IMR-90 (cell line): Measurements from ENCODE around the gene WBP1L. TPM values are rescaled to one million over a fixed set of nuclear protein-coding genes. Genes with fewer than 3 reads are reported as not detected.

Experiments used
- ATAC-seq: fragments of 200-7000 bp; cut with Tn5 transposase; 2 replicates; pipeline ENCODE4 v1.9.1; 2020; ENCODE audit warnings: low read depth, mild to moderate bottlenecking, moderate library complexity
- BruUV-seq: library from RNA; stranded (reverse); fragments of 400-500 nt; replicated peaks from 2 replicates; lab custom pipeline; 2021; lab: Mats Ljungman, UMichigan
- CTCF ChIA-PET: fragments of 300-600 bp; formaldehyde crosslinking; extraction: SDS; loops from one replicate; lab custom pipeline; 2021; ENCODE audit warnings: antibody characterized with exemption; lab: Yijun Ruan, JAX
- POLR2A ChIA-PET: fragments of 300-600 bp; sonication (Branson Sonifier 250); formaldehyde crosslinking; loops from one replicate; lab custom pipeline; 2022; ENCODE audit warnings: antibody characterized with exemption; ENCODE audit not compliant: unreplicated experiment; lab: Charles Lee
- DNase-seq: peaks from one replicate; pipeline ENCODE4 v3.0.0; 2013
- H2AFZ ChIP-seq: replicated peaks from 2 replicates; pipeline ENCODE3; 2013; ENCODE audit warnings: low read length, mild to moderate bottlenecking; ENCODE audit not compliant: poor library complexity
- H2AK5ac ChIP-seq: 2 replicates; pipeline ENCODE4 v1.6.1; 2013; ENCODE audit warnings: low read depth, low read length, inconsistent platforms
- H2AK9ac ChIP-seq: replicated peaks from 2 replicates; pipeline ENCODE3; 2013; ENCODE audit warnings: mild to moderate bottlenecking, low read depth, low read length, moderate library complexity; ENCODE audit not compliant: poor library complexity
- H2BK120ac ChIP-seq: 2 replicates; pipeline ENCODE4 v1.6.1; 2013; ENCODE audit warnings: low read depth, low read length, inconsistent platforms
- H2BK15ac ChIP-seq: 3 replicates; pipeline ENCODE4 v1.6.1; 2013; ENCODE audit warnings: low read depth, low read length, inconsistent platforms
- H2BK20ac ChIP-seq: 2 replicates; pipeline ENCODE4 v1.6.1; 2013; ENCODE audit warnings: low read depth, mild to moderate bottlenecking, inconsistent platforms, low read length, moderate library complexity
- H2BK5ac ChIP-seq: 2 replicates; pipeline ENCODE4 v1.6.1; 2013; ENCODE audit warnings: mild to moderate bottlenecking, low read depth, low read length, inconsistent platforms; ENCODE audit not compliant: poor library complexity, severe bottlenecking
- H3K14ac ChIP-seq: replicated peaks from 2 replicates; pipeline ENCODE4 v1.6.1; 2013; ENCODE audit warnings: low read depth, low read length, inconsistent platforms
- H3K18ac ChIP-seq: 2 replicates; pipeline ENCODE4 v1.6.1; 2013; ENCODE audit warnings: low read depth, low read length, control low read depth
- H3K23ac ChIP-seq: 2 replicates; pipeline ENCODE4 v1.6.1; 2013; ENCODE audit warnings: low read depth, low read length, inconsistent platforms
- H3K27ac ChIP-seq: 2 replicates; pipeline ENCODE4 v1.5.1; 2013; ENCODE audit warnings: mild to moderate bottlenecking, control low read depth, low read length; ENCODE audit not compliant: insufficient read depth
- H3K27me3 ChIP-seq: 2 replicates; pipeline ENCODE4 v1.6.1; 2013; ENCODE audit warnings: low read length; ENCODE audit not compliant: control insufficient read depth, insufficient read depth
- H3K36me3 ChIP-seq: 2 replicates; pipeline ENCODE4 v1.6.1; 2013; ENCODE audit warnings: low read length, mixed read lengths; ENCODE audit not compliant: control insufficient read depth, insufficient read depth
- H3K4ac ChIP-seq: 2 replicates; pipeline ENCODE4 v1.6.1; 2013; ENCODE audit warnings: low read depth, low read length, inconsistent platforms
- H3K4me1 ChIP-seq: 2 replicates; pipeline ENCODE4 v1.6.1; 2013; ENCODE audit warnings: low read length, mixed read lengths; ENCODE audit not compliant: control insufficient read depth, insufficient read depth
- H3K4me2 ChIP-seq: 2 replicates; pipeline ENCODE4 v1.6.1; 2013; ENCODE audit warnings: low read depth, mild to moderate bottlenecking, control low read depth, low read length, moderate library complexity
- H3K4me3 ChIP-seq: 2 replicates; pipeline ENCODE4 v1.5.1; 2013; ENCODE audit warnings: low read depth, mild to moderate bottlenecking, control low read depth, low read length, moderate library complexity; ENCODE audit not compliant: insufficient read depth
- H3K56ac ChIP-seq: 2 replicates; pipeline ENCODE4 v1.6.1; 2013; ENCODE audit warnings: low read length, inconsistent platforms; ENCODE audit not compliant: insufficient read depth; ENCODE audit errors: extremely low read depth
- H3K79me1 ChIP-seq, 2 experiments: 2 replicates each; pipeline ENCODE4 v1.6.1; 2013; ENCODE audit warnings: low read length in 2 of 2, inconsistent platforms in 1 of 2, low read depth in 1 of 2
- H3K9ac ChIP-seq: 2 replicates; pipeline ENCODE4 v1.6.1; 2013; ENCODE audit warnings: low read depth, low read length, control low read depth
- H3K9me1 ChIP-seq: 2 replicates; pipeline ENCODE4 v1.6.1; 2013; ENCODE audit warnings: low read length, inconsistent platforms; ENCODE audit not compliant: insufficient read depth
- H3K9me3 ChIP-seq: 2 replicates; pipeline ENCODE4 v1.6.1; 2013; ENCODE audit warnings: low read length; ENCODE audit not compliant: control insufficient read depth, insufficient read depth
- H4K20me1 ChIP-seq: 2 replicates; pipeline ENCODE4 v1.6.1; 2013; ENCODE audit warnings: low read length, inconsistent platforms; ENCODE audit not compliant: insufficient read depth
- H4K5ac ChIP-seq: 2 replicates; pipeline ENCODE4 v1.6.1; 2013; ENCODE audit warnings: mild to moderate bottlenecking, low read depth, low read length, control low read depth
- H4K8ac ChIP-seq, 2 experiments: 2 replicates each; pipeline ENCODE4 v1.6.1; 2013; ENCODE audit warnings: low read depth in 2 of 2, low read length in 2 of 2, control low read depth in 1 of 2, inconsistent platforms in 1 of 2
- H4K91ac ChIP-seq: 2 replicates; pipeline ENCODE4 v1.6.1; 2013; ENCODE audit warnings: low read depth, low read length, inconsistent platforms; ENCODE audit not compliant: insufficient read depth
- BHLHE40 ChIP-seq: fragments of 150-350 bp; IDR thresholded peaks from 2 replicates; pipeline ENCODE4 v1.6.1; 2016; ENCODE audit warnings: mild to moderate bottlenecking, low read depth, low read length
- CEBPB ChIP-seq: IDR thresholded peaks from 2 replicates; pipeline ENCODE4 v1.6.1; 2012; ENCODE audit warnings: low read depth, low read length, improper control_type of control experiment
- CHD1 ChIP-seq: IDR thresholded peaks from 2 replicates; pipeline ENCODE4 v1.6.1; 2012; ENCODE audit warnings: low read depth, low read length, improper control_type of control experiment
- CTCF ChIP-seq: conservative IDR thresholded peaks from 2 replicates; pipeline ENCODE4 v1.5.1; 2012; ENCODE audit warnings: mild to moderate bottlenecking, low read depth, low read length, improper control_type of control experiment
- ELK1 ChIP-seq: fragments of 150-350 bp; IDR thresholded peaks from 2 replicates; pipeline ENCODE4 v1.6.1; 2016; ENCODE audit warnings: low read depth, mild to moderate bottlenecking, low read length, moderate library complexity, borderline replicate concordance
- FOS ChIP-seq: fragments of 150-350 bp; IDR thresholded peaks from 2 replicates; pipeline ENCODE4 v1.6.1; 2016; ENCODE audit warnings: low read depth, low read length
- MAFK ChIP-seq: IDR thresholded peaks from 2 replicates; pipeline ENCODE4 v1.6.1; 2012; ENCODE audit warnings: low read depth, low read length, improper control_type of control experiment
- MAZ ChIP-seq: IDR thresholded peaks from 2 replicates; pipeline ENCODE4 v1.6.1; 2012; ENCODE audit warnings: low read depth, mild to moderate bottlenecking, low read length, improper control_type of control experiment, moderate library complexity, borderline replicate concordance
- MXI1 ChIP-seq: IDR thresholded peaks from 2 replicates; pipeline ENCODE4 v1.6.1; 2012; ENCODE audit warnings: low read depth, mild to moderate bottlenecking, low read length, moderate library complexity, borderline replicate concordance
- NFE2L2 ChIP-seq: fragments of 150-350 bp; IDR thresholded peaks from 2 replicates; pipeline ENCODE4 v1.6.1; 2016; ENCODE audit warnings: low read depth, mild to moderate bottlenecking, low read length
- POLR2A ChIP-seq: IDR thresholded peaks from 2 replicates; pipeline ENCODE4 v1.6.1; 2012; ENCODE audit warnings: mild to moderate bottlenecking, low read depth, low read length
- RAD21 ChIP-seq: IDR thresholded peaks from 2 replicates; pipeline ENCODE4 v1.6.1; 2012; ENCODE audit warnings: low read length, improper control_type of control experiment
- RCOR1 ChIP-seq: IDR thresholded peaks from 2 replicates; pipeline ENCODE4 v1.6.1; 2012; ENCODE audit warnings: mild to moderate bottlenecking, low read length, improper control_type of control experiment; ENCODE audit not compliant: insufficient replicate concordance
- RFX5 ChIP-seq: IDR thresholded peaks from 2 replicates; pipeline ENCODE4 v1.8.0; 2012; ENCODE audit warnings: low read depth, mild to moderate bottlenecking, low read length, moderate library complexity
- SMC3 ChIP-seq: fragments of 150-350 bp; IDR thresholded peaks from 2 replicates; pipeline ENCODE4 v1.6.1; 2016; ENCODE audit warnings: low read depth, mild to moderate bottlenecking, antibody characterized with exemption, low read length, moderate library complexity
- USF2 ChIP-seq: fragments of 150-350 bp; IDR thresholded peaks from 2 replicates; pipeline ENCODE4 v1.6.1; 2017; ENCODE audit warnings: mild to moderate bottlenecking, antibody characterized with exemption, low read length, low read depth
- WGBS, 2 experiments: methylation state at CpG; one replicate each; pipeline versions ENCODE4 v1.1.5 to v1.1.7; 2013; ENCODE audit warnings: missing lambda C conversion rate in 2 of 2; ENCODE audit not compliant: insufficient read length in 1 of 2; ENCODE audit errors: extremely low coverage in 2 of 2; 5-methylcytosine and 5-hydroxymethylcytosine counted together
- dilution Hi-C: fragments of 300-500 bp; cut with HindIII; formaldehyde crosslinking; loops from one replicate; pipeline ENCODE4 v1.14.3; 2018; ENCODE audit warnings: low sequenced_read_pairs; ENCODE audit not compliant: unreplicated experiment
- in situ Hi-C: fragments of 300-500 bp; cut with MboI; formaldehyde crosslinking; loops from 3 replicates; pipeline ENCODE4 v1.14.3; 2019; ENCODE audit warnings: low sequenced_read_pairs, inconsistent platforms, mixed read lengths
- intact Hi-C: fragments of 100-400 bp; cut with micrococcal nuclease; formaldehyde crosslinking; loops from 2 replicates; pipeline ENCODE4 v1.10.0; 2022
- polyA plus RNA-seq, 3 experiments: library from polyadenylated mRNA; depleted of rRNA; stranded (reverse); fragments of >200 nt; gene quantifications; 2 replicates each; pipeline ENCODE4 v1.2.3, GENCODE V29; 2012; ENCODE audit warnings: low replicate concordance in 1 of 3
- total RNA-seq: library from RNA; depleted of rRNA; stranded (reverse); fragments of >200 nt; gene quantifications from 2 replicates; pipeline ENCODE4 v1.2.3, GENCODE V29; 2012

The WBP1L gene
- total and polyA plus RNA-seq, 2 of the 4 experiments (the other 2 are of a cell fraction) = 20.7 to 31.0 TPM

GRCh38 chr10:102778781-102779180 is 35.0 kb downstream of the WBP1L start:
- Histone ChIP-seq H2BK120ac (no peak overlapping the region), H2BK15ac (no peak overlapping the region), H3K14ac (no peak overlapping the region), H4K5ac (no peak overlapping the region), H2BK20ac (no peak overlapping the region), H3K27me3 (peaks cover 2% of the 10 kb centered on the region), H3K56ac (no peak overlapping the region), H3K4me3 (no peak overlapping the region), H4K8ac (no peak overlapping the region), H3K9me1 (peaks cover 38% of the 10 kb centered on the region), H3K4ac (no peak overlapping the region), H3K18ac (no peak overlapping the region), H2AK5ac (no peak overlapping the region), H2BK5ac (no peak overlapping the region), H3K9ac (no peak overlapping the region), H3K27ac (no peak overlapping the region), H4K20me1 (peaks cover 97% of the 10 kb centered on the region), H3K9me3 (no peaks in the 10 kb centered on the region), H3K36me3 (no peaks in the 10 kb centered on the region), H2AFZ (no peak overlapping the region), H2AK9ac (no peak overlapping the region), H3K79me1 (peaks cover 51 to 72% of the 10 kb centered on the region in 2 experiments), H3K23ac (no peak overlapping the region), H3K4me1 (peaks cover 37% of the 10 kb centered on the region), H4K91ac (no peak overlapping the region), H3K4me2 (no peak overlapping the region)
- TF ChIP-seq FOS = no peak
- TF ChIP-seq CTCF = no peak
- no peak for TF ChIP-seq MAZ
- no peak for TF ChIP-seq RAD21
- no peak for TF ChIP-seq CHD1
- no peak for TF ChIP-seq MAFK
- no peak for TF ChIP-seq CEBPB
- TF ChIP-seq NFE2L2 = no peak
- TF ChIP-seq BHLHE40 = no peak
- TF ChIP-seq ELK1 = no peak
- no peak for TF ChIP-seq SMC3
- no peak for TF ChIP-seq USF2
- TF ChIP-seq RCOR1 = no peak
- TF ChIP-seq MXI1 = no peak
- TF ChIP-seq POLR2A = no peak
- no peak for TF ChIP-seq RFX5
- intact Hi-C loops = no loop called here
- dilution Hi-C loops = no loop called here
- ChIA-PET POLR2A (no interaction called here), CTCF (no interaction called here)
- ATAC-seq (no peak), DNase-seq (no peak)
- in situ Hi-C loops = no loop called here
- no TSS peak for BruUV-seq
- no CpG with 5 or more reads among the region's 2 CpGs for WGBS, 2 experiments
